MM.1S (cell line): ENCODE data around the gene FMR1.

Experiments
- DNase-seq: peaks from one replicate; pipeline ENCODE4 v3.0.0-alpha.2; 2015
- H2AFZ ChIP-seq: fragments of 300-600 bp; sonication (generic); 2 replicates; pipeline ENCODE4 v1.6.0; 2016; ENCODE audit warnings: antibody characterized with exemption, low read length
- H3F3A ChIP-seq: fragments of 300-600 bp; sonication (generic); 2 replicates; pipeline ENCODE4 v1.6.1; 2016; ENCODE audit warnings: mild to moderate bottlenecking, antibody characterized with exemption, low read length, moderate library complexity, mixed read lengths; ENCODE audit not compliant: insufficient read depth
- H3K27ac ChIP-seq: fragments of 300-600 bp; sonication (generic); 2 replicates; pipeline ENCODE4 v1.5.1; 2016; ENCODE audit warnings: mild to moderate bottlenecking, low read length
- H3K27me3 ChIP-seq: fragments of 300-600 bp; sonication (generic); replicated peaks from 2 replicates; pipeline ENCODE4 v1.6.0; 2016; ENCODE audit warnings: low read length; ENCODE audit not compliant: insufficient read depth
- H3K36me3 ChIP-seq: fragments of 300-600 bp; sonication (generic); replicated peaks from 2 replicates; pipeline ENCODE4 v1.6.1; 2016; ENCODE audit warnings: mild to moderate bottlenecking, low read length, mixed read lengths; ENCODE audit not compliant: insufficient read depth
- H3K4me1 ChIP-seq: fragments of 300-600 bp; sonication (generic); 2 replicates; pipeline ENCODE4 v1.6.1; 2016; ENCODE audit warnings: low read length, mixed read lengths
- H3K4me2 ChIP-seq: fragments of 300-600 bp; sonication (generic); 2 replicates; pipeline ENCODE4 v1.6.0; 2016; ENCODE audit warnings: low read depth, low read length
- H3K4me3 ChIP-seq: fragments of 300-600 bp; sonication (generic); 2 replicates; pipeline ENCODE4 v1.5.1; 2016; ENCODE audit warnings: low read length, mixed read lengths
- H3K79me2 ChIP-seq: fragments of 300-600 bp; sonication (generic); 2 replicates; pipeline ENCODE4 v1.6.1; 2016; ENCODE audit warnings: mixed run types, low read length, mixed read lengths
- H3K9ac ChIP-seq: fragments of 300-600 bp; sonication (generic); 2 replicates; pipeline ENCODE4 v1.6.1; 2016; ENCODE audit warnings: low read length, mixed read lengths
- H3K9me2 ChIP-seq: fragments of 300-600 bp; sonication (generic); replicated peaks from 2 replicates; pipeline ENCODE4 v1.6.1; 2016; ENCODE audit warnings: mild to moderate bottlenecking, low read length, mixed read lengths; ENCODE audit not compliant: insufficient read depth
- H3K9me3 ChIP-seq: fragments of 300-600 bp; sonication (generic); replicated peaks from 2 replicates; pipeline ENCODE4 v1.6.1; 2016; ENCODE audit warnings: mild to moderate bottlenecking, low read length, mixed read lengths; ENCODE audit not compliant: insufficient read depth
- H4K20me1 ChIP-seq: fragments of 300-600 bp; sonication (generic); 2 replicates; pipeline ENCODE4 v1.6.1; 2016; ENCODE audit warnings: mild to moderate bottlenecking, low read length, moderate library complexity, mixed read lengths; ENCODE audit not compliant: insufficient read depth
- EZH2 ChIP-seq: fragments of 300-600 bp; sonication (generic); optimal IDR thresholded peaks from 2 replicates; pipeline ENCODE3; 2017; ENCODE audit warnings: low read depth, mild to moderate bottlenecking, antibody characterized with exemption, low read length, mixed read lengths
- EZH2phosphoT487 ChIP-seq: fragments of 300-600 bp; sonication (generic); IDR thresholded peaks from 2 replicates; pipeline ENCODE4 v1.6.1; 2018; ENCODE audit warnings: antibody characterized with exemption, low read length
- TF ChIP-seq, protein P1 (sequence below): fragments of 300-600 bp; sonication (generic); IDR thresholded peaks from 2 replicates; pipeline ENCODE4 v1.5.1; 2016; ENCODE audit warnings: antibody characterized with exemption, low read length, mixed read lengths

The FMR1 gene

GRCh38 chrX:147923605-147924004 lies 11.9 kb downstream of the FMR1 start:
- Histone ChIP-seq H2AFZ (no peak overlapping the region), H3K9me3 (no peaks in the 10 kb centered on the region), H3K4me1 (no peaks in the 10 kb centered on the region), H3F3A (no peaks in the 10 kb centered on the region), H3K4me2 (no peak overlapping the region), H3K27me3 (no peaks in the 10 kb centered on the region), H3K9me2 (no peaks in the 10 kb centered on the region), H3K27ac (no peak overlapping the region), H3K36me3 (peaks cover 2% of the 10 kb centered on the region; the same call in 1 of the 2 replicates), H3K4me3 (no peak overlapping the region), H3K9ac (no peak overlapping the region), H4K20me1 (no peaks in the 10 kb centered on the region; the same call in 1 of the 2 replicates), H3K79me2 (peaks cover 67% of the 10 kb centered on the region)
- no peak for DNase-seq
- TF ChIP-seq EZH2phosphoT487 (no peak), EZH2 (no peak)
- TF ChIP-seq, protein P1, sequence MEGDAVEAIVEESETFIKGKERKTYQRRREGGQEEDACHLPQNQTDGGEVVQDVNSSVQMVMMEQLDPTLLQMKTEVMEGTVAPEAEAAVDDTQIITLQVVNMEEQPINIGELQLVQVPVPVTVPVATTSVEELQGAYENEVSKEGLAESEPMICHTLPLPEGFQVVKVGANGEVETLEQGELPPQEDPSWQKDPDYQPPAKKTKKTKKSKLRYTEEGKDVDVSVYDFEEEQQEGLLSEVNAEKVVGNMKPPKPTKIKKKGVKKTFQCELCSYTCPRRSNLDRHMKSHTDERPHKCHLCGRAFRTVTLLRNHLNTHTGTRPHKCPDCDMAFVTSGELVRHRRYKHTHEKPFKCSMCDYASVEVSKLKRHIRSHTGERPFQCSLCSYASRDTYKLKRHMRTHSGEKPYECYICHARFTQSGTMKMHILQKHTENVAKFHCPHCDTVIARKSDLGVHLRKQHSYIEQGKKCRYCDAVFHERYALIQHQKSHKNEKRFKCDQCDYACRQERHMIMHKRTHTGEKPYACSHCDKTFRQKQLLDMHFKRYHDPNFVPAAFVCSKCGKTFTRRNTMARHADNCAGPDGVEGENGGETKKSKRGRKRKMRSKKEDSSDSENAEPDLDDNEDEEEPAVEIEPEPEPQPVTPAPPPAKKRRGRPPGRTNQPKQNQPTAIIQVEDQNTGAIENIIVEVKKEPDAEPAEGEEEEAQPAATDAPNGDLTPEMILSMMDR, result no peak

DNA sequence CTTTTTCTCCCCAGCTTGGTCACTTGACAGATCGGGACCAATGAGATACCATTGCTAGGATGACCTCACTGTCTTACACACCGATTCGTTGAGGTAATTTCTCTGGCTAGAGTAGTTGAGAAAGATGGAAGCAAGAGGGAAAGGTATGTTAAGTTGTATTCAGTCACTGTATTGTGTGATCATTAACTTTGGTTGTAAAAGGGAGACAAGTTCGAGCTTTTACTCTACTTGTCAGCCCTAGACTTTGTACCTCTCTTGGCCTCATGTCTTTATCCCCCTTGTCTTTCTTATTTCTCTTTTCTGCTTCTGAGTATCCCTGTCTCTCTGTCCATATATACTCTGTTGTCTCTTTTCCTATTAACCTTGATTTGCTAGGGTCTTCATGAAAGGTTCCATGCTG lies 15.5 kb downstream of the FMR1 start:
- Histone ChIP-seq H3K79me2 (peaks cover 30% of the 10 kb centered on the region), H3K9me3 (no peaks in the 10 kb centered on the region), H3K4me1 (no peaks in the 10 kb centered on the region), H3F3A (no peaks in the 10 kb centered on the region), H2AFZ (no peak overlapping the region), H3K27me3 (no peaks in the 10 kb centered on the region), H3K27ac (no peak overlapping the region), H3K9me2 (no peaks in the 10 kb centered on the region), H3K4me3 (no peak overlapping the region), H3K4me2 (no peak overlapping the region), H3K9ac (no peak overlapping the region), H3K36me3 (peaks cover 6% of the 10 kb centered on the region; the same call in 1 of the 2 replicates), H4K20me1 (no peaks in the 10 kb centered on the region; the same call in 1 of the 2 replicates)
- TF ChIP-seq, protein P1, result no peak
- no peak for TF ChIP-seq EZH2phosphoT487
- no peak for TF ChIP-seq EZH2
- no peak for DNase-seq

- Histone ChIP-seq H3K9me2 (no peaks in the 10 kb centered on the region), H3K9ac (no peak overlapping the region), H3K27ac (no peak overlapping the region), H3K4me2 (no peak overlapping the region), H3K79me2 (no peaks in the 10 kb centered on the region), H3K27me3 (no peaks in the 10 kb centered on the region), H4K20me1 (no peaks in the 10 kb centered on the region), H3K4me3 (no peak overlapping the region), H2AFZ (no peak overlapping the region), H3K9me3 (no peaks in the 10 kb centered on the region), H3K4me1 (no peaks in the 10 kb centered on the region), H3F3A (no peaks in the 10 kb centered on the region), H3K36me3 (peaks cover 2% of the 10 kb centered on the region)
- TF ChIP-seq EZH2 (no peak), EZH2phosphoT487 (no peak)
- TF ChIP-seq, protein P1, result no peak
- no peak for DNase-seq
Measured at GRCh38 chrX:147933815-147934214, 22.1 kb downstream of the FMR1 start.
